Activated CD4-positive, alpha-beta T cell treated with anti-CD3 and anti-CD28 coated beads, Interleukin-2, amount 50 U/mL, for 48 hours (primary cell): ENCODE data around the gene SNRK.

Source experiments
- DNase-seq, 2 experiments: peaks; one replicate each; pipeline ENCODE4 v3.0.0-alpha.2; 2020

The SNRK gene, protein sequence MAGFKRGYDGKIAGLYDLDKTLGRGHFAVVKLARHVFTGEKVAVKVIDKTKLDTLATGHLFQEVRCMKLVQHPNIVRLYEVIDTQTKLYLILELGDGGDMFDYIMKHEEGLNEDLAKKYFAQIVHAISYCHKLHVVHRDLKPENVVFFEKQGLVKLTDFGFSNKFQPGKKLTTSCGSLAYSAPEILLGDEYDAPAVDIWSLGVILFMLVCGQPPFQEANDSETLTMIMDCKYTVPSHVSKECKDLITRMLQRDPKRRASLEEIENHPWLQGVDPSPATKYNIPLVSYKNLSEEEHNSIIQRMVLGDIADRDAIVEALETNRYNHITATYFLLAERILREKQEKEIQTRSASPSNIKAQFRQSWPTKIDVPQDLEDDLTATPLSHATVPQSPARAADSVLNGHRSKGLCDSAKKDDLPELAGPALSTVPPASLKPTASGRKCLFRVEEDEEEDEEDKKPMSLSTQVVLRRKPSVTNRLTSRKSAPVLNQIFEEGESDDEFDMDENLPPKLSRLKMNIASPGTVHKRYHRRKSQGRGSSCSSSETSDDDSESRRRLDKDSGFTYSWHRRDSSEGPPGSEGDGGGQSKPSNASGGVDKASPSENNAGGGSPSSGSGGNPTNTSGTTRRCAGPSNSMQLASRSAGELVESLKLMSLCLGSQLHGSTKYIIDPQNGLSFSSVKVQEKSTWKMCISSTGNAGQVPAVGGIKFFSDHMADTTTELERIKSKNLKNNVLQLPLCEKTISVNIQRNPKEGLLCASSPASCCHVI

DNA sequence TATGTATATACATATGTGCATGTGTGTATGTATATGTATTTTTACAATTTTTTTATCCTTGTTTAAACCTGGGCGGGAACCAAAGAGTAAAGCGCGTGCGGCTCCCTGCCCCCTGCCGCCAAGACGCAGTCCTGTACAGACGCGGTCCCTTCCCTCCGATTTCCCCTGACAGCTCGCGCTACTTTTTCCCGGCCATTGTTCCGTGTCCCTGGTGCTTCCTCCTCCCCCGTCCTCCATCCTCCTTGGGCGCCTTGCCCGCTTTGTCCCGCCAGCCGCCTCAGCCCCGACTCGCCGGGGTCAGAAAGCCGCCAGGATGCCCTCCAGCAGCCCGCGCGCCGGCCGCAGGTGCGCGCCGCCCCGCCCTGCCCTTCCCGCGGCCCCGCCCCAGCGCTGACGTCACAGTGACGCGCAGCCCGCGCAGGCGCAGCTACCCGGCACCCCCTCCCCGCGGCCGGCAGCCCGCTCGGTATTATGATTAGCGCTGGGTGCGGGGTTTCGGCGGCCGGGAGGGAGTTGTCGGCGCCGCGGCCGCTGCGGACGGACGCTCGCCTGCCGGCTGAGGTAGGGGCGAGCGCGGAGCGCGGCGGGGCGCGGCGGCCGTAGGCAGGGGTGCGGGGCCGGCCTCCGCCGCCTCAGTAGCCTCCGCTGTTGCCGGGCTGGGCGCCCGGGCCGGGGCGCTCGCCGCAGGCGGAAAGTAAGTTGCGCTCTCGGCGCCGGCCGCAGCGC lies at the start of gene SNRK:
Gene SNRK (plus strand): TSS at position 426 of the 726 bp plus-strand sequence. CDS start 16,664 bp downstream, outside the sequence.
- peak; percentile 92 for DNase-seq

GRCh38 chr3:43238801-43239200 lies 47.5 kb upstream of the SNRK start:
- no peak for DNase-seq

DNA sequence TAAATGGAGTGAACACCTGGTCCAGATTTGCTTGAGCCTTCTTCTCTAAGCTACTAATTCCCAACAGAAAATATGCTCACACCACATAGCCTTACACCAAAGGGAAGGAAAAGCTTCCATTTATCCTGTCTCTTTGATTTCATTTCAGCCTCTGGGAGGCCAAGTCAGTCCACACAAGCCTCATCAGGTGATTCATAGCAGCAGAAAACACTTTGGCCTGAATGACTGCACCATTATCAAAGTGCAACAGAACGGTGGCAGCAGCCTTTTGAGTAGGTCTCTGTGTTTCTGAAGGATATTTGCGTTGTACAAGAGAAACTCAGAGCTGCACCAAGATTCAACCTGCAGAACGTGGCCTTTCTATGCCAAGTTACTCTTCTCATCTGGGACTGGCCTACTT lies 46.6 kb upstream of the SNRK start:
- DNase-seq, result no peak

GRCh38 chr3:43243590-43244587 lies 42.5 kb upstream of the SNRK start:
- no peak for DNase-seq

GRCh38 chr3:43244694-43245093 lies 41.6 kb upstream of the SNRK start:
- DNase-seq, result no peak

DNA sequence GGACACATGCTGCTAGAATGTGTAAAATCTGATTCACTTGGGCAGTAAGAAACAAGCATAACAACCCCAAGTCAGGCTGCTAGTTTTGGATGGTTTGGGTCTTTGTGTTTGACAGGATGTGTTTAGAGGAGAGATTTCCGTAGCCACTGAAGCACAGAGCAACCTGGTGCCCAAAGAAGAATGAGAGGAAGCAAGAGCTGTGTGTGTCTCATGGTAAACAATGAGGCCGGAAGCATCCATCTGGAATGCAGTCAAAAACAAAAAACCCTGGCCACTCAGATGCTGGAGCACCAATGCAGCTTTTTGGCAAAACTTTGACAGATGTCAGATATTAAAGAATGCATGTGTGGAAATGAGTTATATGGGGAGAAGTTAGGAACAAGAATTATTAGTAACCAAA lies 39.4 kb upstream of the SNRK start:
- no peak for DNase-seq

DNA sequence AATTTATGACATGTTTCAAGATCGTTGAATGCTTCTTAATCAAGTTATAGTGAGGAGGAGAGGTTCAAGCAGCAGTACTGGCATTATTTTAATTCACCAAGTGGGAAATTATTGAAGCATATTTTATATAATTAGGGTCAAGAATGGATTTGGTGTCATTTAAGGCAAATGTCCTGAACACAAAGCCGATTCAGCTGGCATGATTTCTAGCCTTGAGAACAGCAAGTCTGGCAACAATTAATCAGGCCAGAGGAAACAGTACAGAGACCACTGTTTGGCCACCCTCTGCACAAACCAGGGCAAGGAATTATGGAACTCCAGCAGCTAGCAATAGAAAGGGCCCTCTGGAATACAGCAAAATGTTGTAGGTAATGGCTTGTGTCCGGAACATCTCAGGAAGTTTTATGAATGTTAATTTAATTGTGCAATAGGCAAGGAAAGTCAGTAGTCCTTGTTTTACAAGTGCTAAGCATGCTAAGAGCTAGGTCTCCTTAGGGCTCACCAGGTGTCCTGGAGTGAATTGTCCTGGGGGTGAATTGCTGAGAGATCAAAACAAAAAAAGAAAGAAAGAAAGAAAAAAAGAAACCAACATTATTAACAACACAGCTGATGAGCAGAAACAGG lies 38.7 kb upstream of the SNRK start:
- DNase-seq, result no peak

- DNase-seq, result no peak
Observed at GRCh38 chr3:43248185-43248583, 38.2 kb upstream of the SNRK start.

- DNase-seq, result no peak
Observed at GRCh38 chr3:43248973-43249372, 37.4 kb upstream of the SNRK start.

- no peak for DNase-seq
Observed at GRCh38 chr3:43249405-43249804, 36.9 kb upstream of the SNRK start.

GRCh38 chr3:43253294-43253693 lies 33.0 kb upstream of the SNRK start:
- DNase-seq, result no peak

- no peak for DNase-seq
Observed at GRCh38 chr3:43254125-43254524, 32.2 kb upstream of the SNRK start.

DNA sequence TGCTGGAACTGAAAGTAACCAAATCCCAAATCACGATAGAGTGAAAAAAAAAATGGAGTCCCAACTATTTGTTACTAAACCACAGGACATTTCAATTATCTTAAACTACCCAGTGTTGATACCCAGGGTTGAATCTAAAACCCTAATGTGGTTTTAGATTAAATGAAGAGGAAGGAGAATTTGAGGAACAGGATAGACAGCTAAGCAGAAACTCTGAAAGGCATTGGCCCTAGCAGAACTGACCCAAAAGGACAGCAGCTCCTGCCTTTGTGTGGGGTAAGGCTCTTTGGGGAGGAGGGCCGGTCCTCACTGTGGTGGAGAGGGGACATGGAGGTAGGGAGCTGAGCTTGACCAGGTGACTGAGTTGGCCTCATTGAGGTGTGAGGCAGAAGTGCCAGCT lies 30.7 kb upstream of the SNRK start:
- DNase-seq, result no peak

DNA sequence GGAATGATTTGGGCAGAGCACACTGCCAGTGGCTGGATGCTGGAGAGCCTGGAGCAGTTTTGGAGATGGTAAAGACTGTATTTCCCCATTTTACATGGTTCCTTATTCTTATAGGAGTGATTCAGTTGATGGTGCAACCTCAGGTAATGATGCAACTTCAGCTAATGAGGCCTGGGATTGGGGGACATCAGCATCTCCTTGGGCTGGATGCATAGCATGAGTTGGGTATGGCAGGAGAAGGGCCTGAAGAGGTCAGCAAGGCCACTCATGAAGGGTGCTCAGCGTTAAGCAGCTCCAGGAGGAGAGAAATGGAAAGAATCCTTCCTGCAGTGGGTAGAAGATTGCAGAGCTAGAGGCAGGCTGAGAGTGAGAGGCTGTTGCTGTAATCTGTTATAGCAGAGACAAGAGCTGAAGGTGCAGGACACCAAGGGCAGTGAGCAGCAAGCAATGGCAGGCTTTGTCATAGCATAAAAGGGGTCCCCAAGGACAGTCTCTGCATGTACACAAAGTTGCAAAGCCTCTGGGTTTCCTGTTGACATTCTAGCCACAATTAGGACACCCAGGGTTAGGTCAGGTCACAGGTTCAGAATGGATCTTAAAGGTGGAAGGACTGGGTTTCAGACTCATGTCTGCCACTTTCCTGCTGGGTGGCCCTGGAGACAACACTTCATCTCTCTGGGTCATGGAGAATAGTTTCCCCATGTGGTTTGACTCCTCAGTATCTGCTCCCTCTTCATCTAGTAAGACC lies 29.5 kb upstream of the SNRK start:
- no peak for DNase-seq

- no peak for DNase-seq
Observed at GRCh38 chr3:43257850-43258249, 28.5 kb upstream of the SNRK start.

DNA sequence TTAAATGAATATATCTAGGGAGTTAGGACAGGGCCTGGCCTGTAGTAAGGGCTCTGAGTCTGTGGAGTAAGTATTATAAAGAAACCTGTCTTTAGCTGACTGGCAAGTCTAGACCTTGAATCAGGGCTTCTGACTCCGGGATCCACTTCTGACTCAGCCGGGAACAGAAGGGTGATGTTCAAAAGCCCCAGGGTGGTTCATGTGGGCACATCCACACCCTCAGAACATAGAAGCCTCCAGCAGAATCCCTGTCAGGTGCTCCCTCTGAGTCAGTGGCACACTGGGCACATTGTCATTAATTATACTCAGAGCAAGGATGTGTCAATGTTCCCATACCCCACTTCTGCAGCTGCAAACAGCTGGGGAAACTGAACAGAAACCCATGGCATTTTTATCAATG lies 26.7 kb upstream of the SNRK start:
- no peak for DNase-seq

GRCh38 chr3:43260412-43260811 lies 25.9 kb upstream of the SNRK start:
- DNase-seq, result no peak

- no peak for DNase-seq
Observed at GRCh38 chr3:43262194-43262593, 24.1 kb upstream of the SNRK start.

GRCh38 chr3:43266451-43266850 lies 19.9 kb upstream of the SNRK start:
- no peak for DNase-seq

GRCh38 chr3:43266995-43267394 lies 19.3 kb upstream of the SNRK start:
- no peak for DNase-seq

DNA sequence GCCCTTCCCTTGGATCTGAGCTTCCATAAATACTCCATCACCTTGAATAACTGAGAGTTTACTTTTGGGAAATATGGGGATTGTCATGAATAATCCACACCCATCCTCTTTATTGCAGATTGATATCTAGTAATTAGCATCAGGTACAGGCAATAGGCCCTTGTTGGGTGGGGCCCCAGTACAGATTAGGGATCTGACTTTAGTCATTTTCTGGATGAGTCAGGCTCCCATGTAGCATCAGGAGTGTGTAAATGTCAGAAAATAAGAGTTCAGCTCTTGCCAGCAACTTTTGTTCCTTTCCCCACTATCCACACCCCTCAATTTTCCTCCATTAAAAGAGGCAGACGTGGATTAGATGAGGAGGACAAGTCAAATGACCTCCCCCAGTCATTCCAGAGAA lies 17.7 kb upstream of the SNRK start:
- DNase-seq, result no peak
